Suprapubic skin (tissue), 4 donors: ENCODE data around the gene TFRC. TPM values are rescaled to one million over a fixed set of nuclear protein-coding genes. Genes with fewer than 3 reads are reported as not detected.
"Not testable (repeated sequence)": the region's sequence is repeated elsewhere in the genome, so short reads cannot be mapped to it uniquely, and the experiment has no call there.

Source experiments
- DNase-seq, 2 donors: peaks; one replicate each; pipeline ENCODE4 v3.0.0-alpha.2; 2019; ENCODE audit warnings: low spot score in 2 of 2
- H3K27ac ChIP-seq: fragments of 200-600 bp; sonication (generic); one replicate; pipeline ENCODE4 v1.5.1; 2019
- H3K27me3 ChIP-seq: fragments of 200-600 bp; sonication (generic); one replicate; pipeline ENCODE4 v1.5.1; 2019
- H3K36me3 ChIP-seq: fragments of 200-600 bp; sonication (generic); one replicate; pipeline ENCODE4 v1.5.1; 2019
- H3K4me1 ChIP-seq: fragments of 200-600 bp; sonication (generic); one replicate; pipeline ENCODE4 v1.5.1; 2019
- H3K4me3 ChIP-seq: fragments of 200-600 bp; sonication (generic); one replicate; pipeline ENCODE4 v1.5.1; 2019; ENCODE audit warnings: mild to moderate bottlenecking
- H3K9me3 ChIP-seq: fragments of 200-600 bp; sonication (generic); one replicate; pipeline ENCODE4 v1.5.1; 2019
- CTCF ChIP-seq, 2 donors: fragments of 200-600 bp in 1 of 2; fragments of 450-650 bp in 1 of 2; sonication (generic) in 1 of 2; IDR thresholded peaks; one replicate each; pipeline ENCODE4 v1.5.1; 2016 to 2019; ENCODE audit warnings: antibody characterized with exemption in 2 of 2, mild to moderate bottlenecking in 1 of 2, moderate library complexity in 1 of 2
- EP300 ChIP-seq: sonication (generic); formaldehyde crosslinking; IDR thresholded peaks from one replicate; pipeline ENCODE4 v1.6.1; 2017; ENCODE audit warnings: antibody characterized with exemption
- POLR2A ChIP-seq, 2 donors: fragments of 450-650 bp; IDR thresholded peaks; one replicate each; pipeline ENCODE4 v1.6.1; 2017; ENCODE audit warnings: antibody characterized with exemption in 2 of 2, mild to moderate bottlenecking in 2 of 2, moderate library complexity in 2 of 2
- POLR2AphosphoS5 ChIP-seq, 3 donors: sonication (generic); formaldehyde crosslinking; IDR thresholded peaks; one replicate each; pipeline ENCODE4 v1.6.1; 2017; ENCODE audit warnings: antibody characterized with exemption in 3 of 3
- WGBS: methylation state at CpG from one replicate; pipeline ENCODE4 v1.1.5; 2018; 5-methylcytosine and 5-hydroxymethylcytosine counted together
- total RNA-seq, 4 donors: library from RNA; depleted of rRNA; stranded (reverse); fragments of >200 nt; gene quantifications; one replicate each; pipeline ENCODE4 v1.1.0, GENCODE V29; 2016

TFRC gene
- total RNA-seq, 4 donors from 2014 or later = 67.6 to 163 (median 70.4) TPM

GRCh38 chr3:196079682-196080081, 2.2 kb downstream of the TFRC start:
- WGBS = 81% methylated on average over 3 of the region's 3 CpGs

GRCh38 chr3:196075013-196075412, 6.9 kb downstream of the TFRC start:
- WGBS = 89% methylated on average over 6 of the region's 6 CpGs
- no peak overlapping the region for H3K27ac ChIP-seq
- H3K36me3 ChIP-seq = peaks cover 60% of the 10 kb centered on the region

More at GRCh38 chr3:196079682-196080081, 2.2 kb downstream of the TFRC start:
- Histone ChIP-seq H3K36me3 (peaks cover 17% of the 10 kb centered on the region), H3K4me3 (peak overlapping the region; percentile 99), H3K4me1 (peaks cover 31% of the 10 kb centered on the region), H3K27ac (no peak overlapping the region), H3K9me3 (no peaks in the 10 kb centered on the region), H3K27me3 (no peaks in the 10 kb centered on the region)
- TF ChIP-seq CTCF (IDR thresholded peaks at IDR 0.05) (no peak), POLR2AphosphoS5 (IDR thresholded peaks at IDR 0.05) (no peak), EP300 (no peak), POLR2A (IDR thresholded peaks at IDR 0.05) (no peak)
- DNase-seq = no peak

GRCh38 chr3:196073255-196073753, 8.6 kb downstream of the TFRC start:
- H3K27me3 ChIP-seq = no peaks in the 10 kb centered on the region
- peaks cover 76% of the 10 kb centered on the region for H3K36me3 ChIP-seq
- no peak overlapping the region for H3K4me3 ChIP-seq
- TF ChIP-seq EP300 (no peak), CTCF (IDR thresholded peaks at IDR 0.05) (peak; percentile 60 to 82), POLR2AphosphoS5 (IDR thresholded peaks at IDR 0.05) (no peak), POLR2A (IDR thresholded peaks at IDR 0.05) (no peak)
- 26% methylated on average over 6 of the region's 6 CpGs for WGBS
- peaks cover 4% of the 10 kb centered on the region for H3K4me1 ChIP-seq
- DNase-seq = no peak
- H3K9me3 ChIP-seq = no peaks in the 10 kb centered on the region
- H3K27ac ChIP-seq = no peak overlapping the region

More at GRCh38 chr3:196075013-196075412, 6.9 kb downstream of the TFRC start:
- Histone ChIP-seq H3K9me3 (no peaks in the 10 kb centered on the region), H3K4me3 (no peak overlapping the region), H3K27me3 (no peaks in the 10 kb centered on the region), H3K4me1 (peaks cover 15% of the 10 kb centered on the region)
- no peak for TF ChIP-seq POLR2A (IDR thresholded peaks at IDR 0.05)
- no peak for TF ChIP-seq CTCF (IDR thresholded peaks at IDR 0.05)
- no peak for TF ChIP-seq EP300
- no peak for TF ChIP-seq POLR2AphosphoS5 (IDR thresholded peaks at IDR 0.05)
- DNase-seq = no peak

- Histone ChIP-seq H3K36me3 (peaks cover 86% of the 10 kb centered on the region), H3K27ac (no peak overlapping the region), H3K4me1 (peaks cover 4% of the 10 kb centered on the region), H3K4me3 (no peak overlapping the region), H3K9me3 (no peaks in the 10 kb centered on the region), H3K27me3 (no peaks in the 10 kb centered on the region)
- WGBS = 98% methylated on average over 1 of the region's 1 CpG
- TF ChIP-seq CTCF (IDR thresholded peaks at IDR 0.05) = no peak
- TF ChIP-seq POLR2AphosphoS5 (IDR thresholded peaks at IDR 0.05) = no peak
- no peak for TF ChIP-seq EP300
- no peak for TF ChIP-seq POLR2A (IDR thresholded peaks at IDR 0.05)
- DNase-seq = no peak
These were observed 9.6 kb downstream of the TFRC start for GRCh38 chr3:196072313-196072712.

GRCh38 chr3:196068812-196069211, 13.1 kb downstream of the TFRC start:
- H3K36me3 ChIP-seq = peaks cover 97% of the 10 kb centered on the region
- not testable (repeated sequence) for H3K27ac ChIP-seq, H3K9me3 ChIP-seq, H3K4me3 ChIP-seq, H3K4me1 ChIP-seq, H3K27me3 ChIP-seq, DNase-seq
- WGBS = 96% methylated on average over 4 of the region's 4 CpGs

- H3K9me3 ChIP-seq = no peaks in the 10 kb centered on the region
- no peaks in the 10 kb centered on the region for H3K27me3 ChIP-seq
- H3K36me3 ChIP-seq = peaks cover 99% of the 10 kb centered on the region
- TF ChIP-seq EP300 = no peak
- no peak for TF ChIP-seq CTCF (IDR thresholded peaks at IDR 0.05)
- no peak for TF ChIP-seq POLR2AphosphoS5 (IDR thresholded peaks at IDR 0.05)
- TF ChIP-seq POLR2A (IDR thresholded peaks at IDR 0.05) = no peak
- 95% methylated on average over 3 of the region's 3 CpGs for WGBS
- H3K27ac ChIP-seq = no peak overlapping the region
- no peak overlapping the region for H3K4me3 ChIP-seq
- DNase-seq = no peak
- no peaks in the 10 kb centered on the region for H3K4me1 ChIP-seq
These were observed 14.5 kb downstream of the TFRC start for GRCh38 chr3:196067439-196067838.
